ENCODE measurements around the gene ETHE1. TPM values are rescaled to one million over a fixed set of nuclear protein-coding genes. Genes with fewer than 3 reads are reported as not detected.

Gene ETHE1
- total RNA-seq, 4 donors from 2014 or later: 44.3 to 76.0 (median 57.8) TPM

DNA sequence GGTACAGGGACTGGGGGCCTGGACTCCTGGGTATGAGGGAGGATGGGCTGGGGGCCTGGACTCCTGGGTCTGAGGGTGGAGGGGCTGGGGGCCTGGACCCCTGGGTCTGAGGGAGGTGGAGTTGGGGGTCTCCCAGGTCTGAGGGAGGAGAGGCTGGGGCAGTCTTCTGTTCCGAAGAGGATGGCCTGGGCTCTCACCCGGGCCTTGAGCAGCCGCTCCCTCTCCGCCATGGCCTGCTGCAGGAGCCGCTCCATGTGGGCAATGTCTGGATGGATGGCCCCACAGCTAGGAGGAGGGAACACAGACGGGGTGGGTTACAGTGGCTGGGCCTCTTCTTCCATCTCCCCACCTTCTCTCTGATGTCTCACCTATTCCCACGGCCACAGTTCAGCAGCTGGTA is 40.6 kb downstream of the ETHE1 start:
- Histone ChIP-seq H3K36me3 (peaks cover 9% of the 10 kb centered on the region), H3K9me3 (no peaks in the 10 kb centered on the region), H3K27me3 (no peaks in the 10 kb centered on the region), H3K4me1 (no peaks in the 10 kb centered on the region), H3K4me3 (no peak overlapping the region), H3K27ac (no peak overlapping the region)
- WGBS: 98% methylated on average over 7 of the region's 7 CpGs
- DNase-seq (ENCODE audit: low spot score in 2 of 2): no peak
- no peak for TF ChIP-seq POLR2AphosphoS5 (IDR thresholded peaks at IDR 0.05)
- TF ChIP-seq, protein P1, sequence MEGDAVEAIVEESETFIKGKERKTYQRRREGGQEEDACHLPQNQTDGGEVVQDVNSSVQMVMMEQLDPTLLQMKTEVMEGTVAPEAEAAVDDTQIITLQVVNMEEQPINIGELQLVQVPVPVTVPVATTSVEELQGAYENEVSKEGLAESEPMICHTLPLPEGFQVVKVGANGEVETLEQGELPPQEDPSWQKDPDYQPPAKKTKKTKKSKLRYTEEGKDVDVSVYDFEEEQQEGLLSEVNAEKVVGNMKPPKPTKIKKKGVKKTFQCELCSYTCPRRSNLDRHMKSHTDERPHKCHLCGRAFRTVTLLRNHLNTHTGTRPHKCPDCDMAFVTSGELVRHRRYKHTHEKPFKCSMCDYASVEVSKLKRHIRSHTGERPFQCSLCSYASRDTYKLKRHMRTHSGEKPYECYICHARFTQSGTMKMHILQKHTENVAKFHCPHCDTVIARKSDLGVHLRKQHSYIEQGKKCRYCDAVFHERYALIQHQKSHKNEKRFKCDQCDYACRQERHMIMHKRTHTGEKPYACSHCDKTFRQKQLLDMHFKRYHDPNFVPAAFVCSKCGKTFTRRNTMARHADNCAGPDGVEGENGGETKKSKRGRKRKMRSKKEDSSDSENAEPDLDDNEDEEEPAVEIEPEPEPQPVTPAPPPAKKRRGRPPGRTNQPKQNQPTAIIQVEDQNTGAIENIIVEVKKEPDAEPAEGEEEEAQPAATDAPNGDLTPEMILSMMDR (IDR thresholded peaks at IDR 0.05): no peak
- TF ChIP-seq EP300 (IDR thresholded peaks at IDR 0.05): no peak
- no peak for TF ChIP-seq POLR2A (IDR thresholded peaks at IDR 0.05)

DNA sequence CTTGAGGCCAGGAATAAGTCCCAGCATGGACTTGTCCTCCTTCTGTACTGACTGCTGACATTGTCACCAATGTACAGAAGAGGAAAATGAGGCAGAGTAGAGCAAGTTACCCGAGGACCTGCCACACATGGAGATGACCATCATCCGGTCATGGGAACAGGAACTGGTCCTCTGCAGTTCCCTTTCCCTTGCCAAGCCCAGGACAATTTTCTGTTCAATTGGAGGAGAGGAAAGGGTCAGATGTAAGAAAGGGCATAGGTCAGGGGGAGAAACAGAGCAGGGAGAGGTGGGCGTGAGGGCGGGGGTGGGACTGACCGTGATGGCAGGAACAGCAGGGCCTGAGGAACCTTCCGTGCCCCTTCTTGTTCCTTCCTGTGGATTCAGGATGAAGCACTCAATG is 41.0 kb downstream of the ETHE1 start:
- Histone ChIP-seq H3K9me3 (no peaks in the 10 kb centered on the region), H3K4me1 (no peaks in the 10 kb centered on the region), H3K27ac (no peak overlapping the region), H3K27me3 (no peaks in the 10 kb centered on the region), H3K4me3 (no peak overlapping the region), H3K36me3 (peaks cover 9% of the 10 kb centered on the region)
- no peak for DNase-seq (ENCODE audit: low spot score in 2 of 2)
- 75% methylated on average over 6 of the region's 6 CpGs for WGBS
- TF ChIP-seq EP300 (IDR thresholded peaks at IDR 0.05) (no peak), POLR2A (IDR thresholded peaks at IDR 0.05) (no peak), POLR2AphosphoS5 (IDR thresholded peaks at IDR 0.05) (no peak)
- TF ChIP-seq, protein P1 (IDR thresholded peaks at IDR 0.05): no peak

DNA sequence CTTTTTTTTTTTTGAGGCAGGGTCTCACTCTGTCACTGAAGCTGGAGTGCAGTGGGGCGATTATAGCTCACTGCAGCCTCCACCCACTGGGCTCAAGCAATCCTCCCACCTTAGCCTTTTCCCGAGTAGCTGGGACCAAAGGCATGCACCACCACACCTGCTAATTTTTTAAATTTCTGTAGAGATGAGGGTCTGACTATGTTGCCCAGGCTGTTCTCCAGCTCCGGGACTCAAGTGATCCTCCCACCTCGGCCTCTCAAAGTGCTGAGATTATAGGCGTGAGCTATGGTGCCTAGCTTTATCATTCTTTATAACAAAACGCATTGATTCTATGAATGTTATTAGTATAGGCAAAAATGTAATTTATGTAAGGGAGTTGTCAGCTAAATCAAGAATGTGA is 43.7 kb downstream of the ETHE1 start:
- no peak overlapping the region for H3K27ac ChIP-seq
- H3K4me3 ChIP-seq: no peak overlapping the region
- no peaks in the 10 kb centered on the region for H3K4me1 ChIP-seq
- no peak for DNase-seq (ENCODE audit: low spot score in 2 of 2)
- H3K27me3 ChIP-seq: no peaks in the 10 kb centered on the region
- WGBS: 92% methylated on average over 6 of the region's 6 CpGs
- H3K36me3 ChIP-seq: peaks cover 8% of the 10 kb centered on the region
- no peaks in the 10 kb centered on the region for H3K9me3 ChIP-seq
- TF ChIP-seq POLR2AphosphoS5 (IDR thresholded peaks at IDR 0.05): no peak
- no peak for TF ChIP-seq EP300 (IDR thresholded peaks at IDR 0.05)
- TF ChIP-seq, protein P1 (IDR thresholded peaks at IDR 0.05): no peak
- no peak for TF ChIP-seq POLR2A (IDR thresholded peaks at IDR 0.05)

DNA sequence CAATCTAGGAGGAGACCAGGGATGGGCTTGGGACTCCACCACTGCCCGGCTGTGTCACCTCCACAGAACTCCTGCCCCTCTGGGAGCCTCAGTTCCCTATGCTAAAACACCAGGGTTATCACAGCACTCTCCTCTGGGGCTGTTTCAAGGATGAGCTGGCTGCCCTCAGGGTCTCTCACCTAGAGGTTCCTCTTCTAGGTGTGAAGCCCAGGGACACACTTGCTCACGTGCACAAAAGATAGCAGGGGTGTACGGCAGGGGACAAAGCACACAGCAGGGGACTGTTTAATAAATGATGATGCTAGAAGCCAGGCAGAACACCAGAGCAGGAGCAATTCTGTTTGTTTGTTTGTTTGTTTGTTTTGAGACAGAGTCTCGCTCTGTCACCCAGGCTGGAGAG is 44.8 kb downstream of the ETHE1 start:
- H3K4me3 ChIP-seq: no peak overlapping the region
- no peak for DNase-seq (ENCODE audit: low spot score in 2 of 2)
- H3K4me1 ChIP-seq: no peaks in the 10 kb centered on the region
- H3K27me3 ChIP-seq: no peaks in the 10 kb centered on the region
- TF ChIP-seq POLR2A (IDR thresholded peaks at IDR 0.05): no peak
- TF ChIP-seq, protein P1 (IDR thresholded peaks at IDR 0.05): no peak
- no peak for TF ChIP-seq EP300 (IDR thresholded peaks at IDR 0.05)
- no peak for TF ChIP-seq POLR2AphosphoS5 (IDR thresholded peaks at IDR 0.05)
- no peak overlapping the region for H3K27ac ChIP-seq
- peaks cover 13% of the 10 kb centered on the region for H3K36me3 ChIP-seq
- no peaks in the 10 kb centered on the region for H3K9me3 ChIP-seq
- 84% methylated on average over 4 of the region's 4 CpGs for WGBS

DNA sequence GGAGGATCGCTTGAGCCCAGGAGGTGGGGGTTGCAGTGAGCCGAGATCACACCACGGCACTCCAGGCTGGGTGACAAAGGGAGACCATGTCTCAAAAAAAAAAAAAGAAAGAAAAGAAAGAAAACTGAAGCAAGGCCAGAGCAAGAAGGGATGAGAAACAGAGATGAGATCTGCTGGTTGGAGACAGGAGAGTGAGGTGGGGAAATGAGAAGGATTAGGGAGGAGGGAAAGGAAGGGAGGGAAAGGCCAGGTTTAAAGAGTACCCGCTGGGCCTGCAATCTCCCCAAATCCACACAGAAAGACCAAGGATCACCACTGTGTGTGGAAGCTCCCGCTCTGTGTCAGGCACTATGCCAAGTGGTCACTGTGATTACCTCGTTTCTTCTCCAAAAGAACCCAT is 45.3 kb downstream of the ETHE1 start:
- no peak overlapping the region for H3K4me3 ChIP-seq
- peaks cover 13% of the 10 kb centered on the region for H3K36me3 ChIP-seq
- no peak overlapping the region for H3K27ac ChIP-seq
- no peaks in the 10 kb centered on the region for H3K27me3 ChIP-seq
- H3K9me3 ChIP-seq: no peaks in the 10 kb centered on the region
- no peak for DNase-seq (ENCODE audit: low spot score in 2 of 2)
- 82% methylated on average over 6 of the region's 6 CpGs for WGBS
- H3K4me1 ChIP-seq: no peaks in the 10 kb centered on the region
- TF ChIP-seq POLR2A (IDR thresholded peaks at IDR 0.05) (no peak), EP300 (IDR thresholded peaks at IDR 0.05) (no peak), POLR2AphosphoS5 (IDR thresholded peaks at IDR 0.05) (no peak)
- TF ChIP-seq, protein P1 (IDR thresholded peaks at IDR 0.05): no peak
